IMR-90 (cell line): ENCODE results near the gene ROCK1. TPM values are rescaled to one million over a fixed set of nuclear protein-coding genes. Genes with fewer than 3 reads are reported as not detected.

Source experiments
- ATAC-seq: fragments of 200-7000 bp; cut with Tn5 transposase; 2 replicates; pipeline ENCODE4 v1.9.1; 2020; ENCODE audit warnings: low read depth, mild to moderate bottlenecking, moderate library complexity
- BruUV-seq: library from RNA; stranded (reverse); fragments of 400-500 nt; replicated peaks from 2 replicates; lab custom pipeline; 2021; lab: Mats Ljungman, UMichigan
- CTCF ChIA-PET: fragments of 300-600 bp; formaldehyde crosslinking; extraction: SDS; loops from one replicate; lab custom pipeline; 2021; ENCODE audit warnings: antibody characterized with exemption; lab: Yijun Ruan, JAX
- POLR2A ChIA-PET: fragments of 300-600 bp; sonication (Branson Sonifier 250); formaldehyde crosslinking; loops from one replicate; lab custom pipeline; 2022; ENCODE audit warnings: antibody characterized with exemption; ENCODE audit not compliant: unreplicated experiment; lab: Charles Lee
- DNase-seq: peaks from one replicate; pipeline ENCODE4 v3.0.0; 2013
- H2AFZ ChIP-seq: replicated peaks from 2 replicates; pipeline ENCODE3; 2013; ENCODE audit warnings: low read length, mild to moderate bottlenecking; ENCODE audit not compliant: poor library complexity
- H2AK5ac ChIP-seq: 2 replicates; pipeline ENCODE4 v1.6.1; 2013; ENCODE audit warnings: low read depth, low read length, inconsistent platforms
- H2AK9ac ChIP-seq: replicated peaks from 2 replicates; pipeline ENCODE3; 2013; ENCODE audit warnings: mild to moderate bottlenecking, low read depth, low read length, moderate library complexity; ENCODE audit not compliant: poor library complexity
- H2BK120ac ChIP-seq: 2 replicates; pipeline ENCODE4 v1.6.1; 2013; ENCODE audit warnings: low read depth, low read length, inconsistent platforms
- H2BK15ac ChIP-seq: 3 replicates; pipeline ENCODE4 v1.6.1; 2013; ENCODE audit warnings: low read depth, low read length, inconsistent platforms
- H2BK20ac ChIP-seq: 2 replicates; pipeline ENCODE4 v1.6.1; 2013; ENCODE audit warnings: low read depth, mild to moderate bottlenecking, inconsistent platforms, low read length, moderate library complexity
- H2BK5ac ChIP-seq: 2 replicates; pipeline ENCODE4 v1.6.1; 2013; ENCODE audit warnings: mild to moderate bottlenecking, low read depth, low read length, inconsistent platforms; ENCODE audit not compliant: poor library complexity, severe bottlenecking
- H3K14ac ChIP-seq: replicated peaks from 2 replicates; pipeline ENCODE4 v1.6.1; 2013; ENCODE audit warnings: low read depth, low read length, inconsistent platforms
- H3K18ac ChIP-seq: 2 replicates; pipeline ENCODE4 v1.6.1; 2013; ENCODE audit warnings: low read depth, low read length, control low read depth
- H3K23ac ChIP-seq: 2 replicates; pipeline ENCODE4 v1.6.1; 2013; ENCODE audit warnings: low read depth, low read length, inconsistent platforms
- H3K27ac ChIP-seq: 2 replicates; pipeline ENCODE4 v1.5.1; 2013; ENCODE audit warnings: mild to moderate bottlenecking, control low read depth, low read length; ENCODE audit not compliant: insufficient read depth
- H3K27me3 ChIP-seq: 2 replicates; pipeline ENCODE4 v1.6.1; 2013; ENCODE audit warnings: low read length; ENCODE audit not compliant: control insufficient read depth, insufficient read depth
- H3K36me3 ChIP-seq: 2 replicates; pipeline ENCODE4 v1.6.1; 2013; ENCODE audit warnings: low read length, mixed read lengths; ENCODE audit not compliant: control insufficient read depth, insufficient read depth
- H3K4ac ChIP-seq: 2 replicates; pipeline ENCODE4 v1.6.1; 2013; ENCODE audit warnings: low read depth, low read length, inconsistent platforms
- H3K4me1 ChIP-seq: 2 replicates; pipeline ENCODE4 v1.6.1; 2013; ENCODE audit warnings: low read length, mixed read lengths; ENCODE audit not compliant: control insufficient read depth, insufficient read depth
- H3K4me2 ChIP-seq: 2 replicates; pipeline ENCODE4 v1.6.1; 2013; ENCODE audit warnings: low read depth, mild to moderate bottlenecking, control low read depth, low read length, moderate library complexity
- H3K4me3 ChIP-seq: 2 replicates; pipeline ENCODE4 v1.5.1; 2013; ENCODE audit warnings: low read depth, mild to moderate bottlenecking, control low read depth, low read length, moderate library complexity; ENCODE audit not compliant: insufficient read depth
- H3K56ac ChIP-seq: 2 replicates; pipeline ENCODE4 v1.6.1; 2013; ENCODE audit warnings: low read length, inconsistent platforms; ENCODE audit not compliant: insufficient read depth; ENCODE audit errors: extremely low read depth
- H3K79me1 ChIP-seq, 2 experiments: 2 replicates each; pipeline ENCODE4 v1.6.1; 2013; ENCODE audit warnings: low read length in 2 of 2, inconsistent platforms in 1 of 2, low read depth in 1 of 2
- H3K9ac ChIP-seq: 2 replicates; pipeline ENCODE4 v1.6.1; 2013; ENCODE audit warnings: low read depth, low read length, control low read depth
- H3K9me1 ChIP-seq: 2 replicates; pipeline ENCODE4 v1.6.1; 2013; ENCODE audit warnings: low read length, inconsistent platforms; ENCODE audit not compliant: insufficient read depth
- H3K9me3 ChIP-seq: 2 replicates; pipeline ENCODE4 v1.6.1; 2013; ENCODE audit warnings: low read length; ENCODE audit not compliant: control insufficient read depth, insufficient read depth
- H4K20me1 ChIP-seq: 2 replicates; pipeline ENCODE4 v1.6.1; 2013; ENCODE audit warnings: low read length, inconsistent platforms; ENCODE audit not compliant: insufficient read depth
- H4K5ac ChIP-seq: 2 replicates; pipeline ENCODE4 v1.6.1; 2013; ENCODE audit warnings: mild to moderate bottlenecking, low read depth, low read length, control low read depth
- H4K8ac ChIP-seq, 2 experiments: 2 replicates each; pipeline ENCODE4 v1.6.1; 2013; ENCODE audit warnings: low read depth in 2 of 2, low read length in 2 of 2, control low read depth in 1 of 2, inconsistent platforms in 1 of 2
- H4K91ac ChIP-seq: 2 replicates; pipeline ENCODE4 v1.6.1; 2013; ENCODE audit warnings: low read depth, low read length, inconsistent platforms; ENCODE audit not compliant: insufficient read depth
- BHLHE40 ChIP-seq: fragments of 150-350 bp; IDR thresholded peaks from 2 replicates; pipeline ENCODE4 v1.6.1; 2016; ENCODE audit warnings: mild to moderate bottlenecking, low read depth, low read length
- CEBPB ChIP-seq: IDR thresholded peaks from 2 replicates; pipeline ENCODE4 v1.6.1; 2012; ENCODE audit warnings: low read depth, low read length, improper control_type of control experiment
- CHD1 ChIP-seq: IDR thresholded peaks from 2 replicates; pipeline ENCODE4 v1.6.1; 2012; ENCODE audit warnings: low read depth, low read length, improper control_type of control experiment
- ELK1 ChIP-seq: fragments of 150-350 bp; IDR thresholded peaks from 2 replicates; pipeline ENCODE4 v1.6.1; 2016; ENCODE audit warnings: low read depth, mild to moderate bottlenecking, low read length, moderate library complexity, borderline replicate concordance
- FOS ChIP-seq: fragments of 150-350 bp; IDR thresholded peaks from 2 replicates; pipeline ENCODE4 v1.6.1; 2016; ENCODE audit warnings: low read depth, low read length
- MAFK ChIP-seq: IDR thresholded peaks from 2 replicates; pipeline ENCODE4 v1.6.1; 2012; ENCODE audit warnings: low read depth, low read length, improper control_type of control experiment
- MXI1 ChIP-seq: IDR thresholded peaks from 2 replicates; pipeline ENCODE4 v1.6.1; 2012; ENCODE audit warnings: low read depth, mild to moderate bottlenecking, low read length, moderate library complexity, borderline replicate concordance
- NFE2L2 ChIP-seq: fragments of 150-350 bp; IDR thresholded peaks from 2 replicates; pipeline ENCODE4 v1.6.1; 2016; ENCODE audit warnings: low read depth, mild to moderate bottlenecking, low read length
- POLR2A ChIP-seq: IDR thresholded peaks from 2 replicates; pipeline ENCODE4 v1.6.1; 2012; ENCODE audit warnings: mild to moderate bottlenecking, low read depth, low read length
- RAD21 ChIP-seq: IDR thresholded peaks from 2 replicates; pipeline ENCODE4 v1.6.1; 2012; ENCODE audit warnings: low read length, improper control_type of control experiment
- RCOR1 ChIP-seq: IDR thresholded peaks from 2 replicates; pipeline ENCODE4 v1.6.1; 2012; ENCODE audit warnings: mild to moderate bottlenecking, low read length, improper control_type of control experiment; ENCODE audit not compliant: insufficient replicate concordance
- RFX5 ChIP-seq: IDR thresholded peaks from 2 replicates; pipeline ENCODE4 v1.8.0; 2012; ENCODE audit warnings: low read depth, mild to moderate bottlenecking, low read length, moderate library complexity
- SMC3 ChIP-seq: fragments of 150-350 bp; IDR thresholded peaks from 2 replicates; pipeline ENCODE4 v1.6.1; 2016; ENCODE audit warnings: low read depth, mild to moderate bottlenecking, antibody characterized with exemption, low read length, moderate library complexity
- WGBS, 2 experiments: methylation state at CpG; one replicate each; pipeline versions ENCODE4 v1.1.5 to v1.1.7; 2013; ENCODE audit warnings: missing lambda C conversion rate in 2 of 2; ENCODE audit not compliant: insufficient read length in 1 of 2; ENCODE audit errors: extremely low coverage in 2 of 2; 5-methylcytosine and 5-hydroxymethylcytosine counted together
- dilution Hi-C: fragments of 300-500 bp; cut with HindIII; formaldehyde crosslinking; loops from one replicate; pipeline ENCODE4 v1.14.3; 2018; ENCODE audit warnings: low sequenced_read_pairs; ENCODE audit not compliant: unreplicated experiment
- in situ Hi-C: fragments of 300-500 bp; cut with MboI; formaldehyde crosslinking; loops from 3 replicates; pipeline ENCODE4 v1.14.3; 2019; ENCODE audit warnings: low sequenced_read_pairs, inconsistent platforms, mixed read lengths
- intact Hi-C: fragments of 100-400 bp; cut with micrococcal nuclease; formaldehyde crosslinking; loops from 2 replicates; pipeline ENCODE4 v1.10.0; 2022
- polyA plus RNA-seq, 3 experiments: library from polyadenylated mRNA; depleted of rRNA; stranded (reverse); fragments of >200 nt; gene quantifications; 2 replicates each; pipeline ENCODE4 v1.2.3, GENCODE V29; 2012; ENCODE audit warnings: low replicate concordance in 1 of 3
- total RNA-seq: library from RNA; depleted of rRNA; stranded (reverse); fragments of >200 nt; gene quantifications from 2 replicates; pipeline ENCODE4 v1.2.3, GENCODE V29; 2012
- TF ChIP-seq, protein P1 (sequence below): fragments of 150-350 bp; IDR thresholded peaks from 2 replicates; pipeline ENCODE4 v1.6.1; 2017; ENCODE audit warnings: mild to moderate bottlenecking, antibody characterized with exemption, low read length, low read depth
- TF ChIP-seq, protein P2 (sequence below): conservative IDR thresholded peaks from 2 replicates; pipeline ENCODE4 v1.5.1; 2012; ENCODE audit warnings: mild to moderate bottlenecking, low read depth, low read length, improper control_type of control experiment

ROCK1 gene
- total and polyA plus RNA-seq, 2 of the 4 experiments (the other 2 are of a cell fraction): 9.9 to 17.0 TPM

GRCh38 chr18:21071071-21071470, 40.5 kb downstream of the ROCK1 start:
- H4K8ac ChIP-seq: no peak overlapping the region
- no peak overlapping the region for H3K27ac ChIP-seq
- H3K36me3 ChIP-seq: no peaks in the 10 kb centered on the region
- no peak overlapping the region for H3K14ac ChIP-seq
- H3K9me1 ChIP-seq: peaks cover 6% of the 10 kb centered on the region
- H3K4me3 ChIP-seq: no peak overlapping the region
- in situ Hi-C loops: no loop called here
- no peak overlapping the region for H2AFZ ChIP-seq
- WGBS, 2 experiments: 100% methylated on average over 2 of the region's 4 CpGs; no CpG with 5 or more reads in 1 of the 2 experiments
- H4K20me1 ChIP-seq: peaks cover 50% of the 10 kb centered on the region
- H2BK120ac ChIP-seq: no peak overlapping the region
- CTCF ChIA-PET: interaction anchor here (0.6 to 0.8 kb wide), 2 partner anchors 45 to 53 kb away, joined by 3 read pairs; no protein-coding TSS in a partner anchor
- intact Hi-C loops: loop anchor here (5.0 to 10.0 kb wide), 3 partner anchors 96 to 371 kb away; no protein-coding TSS in a partner anchor
- no peak overlapping the region for H2BK20ac ChIP-seq
- peaks cover 17 to 58% of the 10 kb centered on the region in 2 experiments for H3K79me1 ChIP-seq
- POLR2A ChIA-PET: no interaction called here
- H4K5ac ChIP-seq: no peak overlapping the region
- H3K4ac ChIP-seq: no peak overlapping the region
- H3K9me3 ChIP-seq: no peaks in the 10 kb centered on the region
- BruUV-seq: no TSS peak
- H4K91ac ChIP-seq: no peak overlapping the region
- H3K9ac ChIP-seq: no peak overlapping the region
- H3K23ac ChIP-seq: no peak overlapping the region
- no peak overlapping the region for H3K4me2 ChIP-seq
- dilution Hi-C loops: no loop called here
- no peak overlapping the region for H3K18ac ChIP-seq
- ATAC-seq (no peak), DNase-seq (no peak)
- no peak overlapping the region for H2AK9ac ChIP-seq
- TF ChIP-seq FOS (no peak), RFX5 (no peak), MXI1 (no peak), RAD21 (no peak), CHD1 (no peak), RCOR1 (no peak), SMC3 (no peak), CEBPB (no peak), NFE2L2 (no peak), BHLHE40 (no peak), ELK1 (no peak), POLR2A (no peak), MAFK (no peak)
- TF ChIP-seq, protein P1, sequence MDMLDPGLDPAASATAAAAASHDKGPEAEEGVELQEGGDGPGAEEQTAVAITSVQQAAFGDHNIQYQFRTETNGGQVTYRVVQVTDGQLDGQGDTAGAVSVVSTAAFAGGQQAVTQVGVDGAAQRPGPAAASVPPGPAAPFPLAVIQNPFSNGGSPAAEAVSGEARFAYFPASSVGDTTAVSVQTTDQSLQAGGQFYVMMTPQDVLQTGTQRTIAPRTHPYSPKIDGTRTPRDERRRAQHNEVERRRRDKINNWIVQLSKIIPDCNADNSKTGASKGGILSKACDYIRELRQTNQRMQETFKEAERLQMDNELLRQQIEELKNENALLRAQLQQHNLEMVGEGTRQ: no peak
- TF ChIP-seq, protein P2, sequence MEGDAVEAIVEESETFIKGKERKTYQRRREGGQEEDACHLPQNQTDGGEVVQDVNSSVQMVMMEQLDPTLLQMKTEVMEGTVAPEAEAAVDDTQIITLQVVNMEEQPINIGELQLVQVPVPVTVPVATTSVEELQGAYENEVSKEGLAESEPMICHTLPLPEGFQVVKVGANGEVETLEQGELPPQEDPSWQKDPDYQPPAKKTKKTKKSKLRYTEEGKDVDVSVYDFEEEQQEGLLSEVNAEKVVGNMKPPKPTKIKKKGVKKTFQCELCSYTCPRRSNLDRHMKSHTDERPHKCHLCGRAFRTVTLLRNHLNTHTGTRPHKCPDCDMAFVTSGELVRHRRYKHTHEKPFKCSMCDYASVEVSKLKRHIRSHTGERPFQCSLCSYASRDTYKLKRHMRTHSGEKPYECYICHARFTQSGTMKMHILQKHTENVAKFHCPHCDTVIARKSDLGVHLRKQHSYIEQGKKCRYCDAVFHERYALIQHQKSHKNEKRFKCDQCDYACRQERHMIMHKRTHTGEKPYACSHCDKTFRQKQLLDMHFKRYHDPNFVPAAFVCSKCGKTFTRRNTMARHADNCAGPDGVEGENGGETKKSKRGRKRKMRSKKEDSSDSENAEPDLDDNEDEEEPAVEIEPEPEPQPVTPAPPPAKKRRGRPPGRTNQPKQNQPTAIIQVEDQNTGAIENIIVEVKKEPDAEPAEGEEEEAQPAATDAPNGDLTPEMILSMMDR: no peak
- H2BK15ac ChIP-seq: no peak overlapping the region
- no peak overlapping the region for H2BK5ac ChIP-seq
- H3K4me1 ChIP-seq: no peaks in the 10 kb centered on the region
- no peak overlapping the region for H3K56ac ChIP-seq
- no peak overlapping the region for H2AK5ac ChIP-seq
- no peaks in the 10 kb centered on the region for H3K27me3 ChIP-seq
